CD4-positive, alpha-beta T cell treated with Interleukin-1 beta for 1 hour (primary cell): ENCODE data around the gene JAKMIP2.
"Not testable (repeated sequence)": the region's sequence is repeated elsewhere in the genome, so short reads cannot be mapped to it uniquely, and the experiment has no call there.

ENCODE experiments used
- DNase-seq, 2 donors: peaks; one replicate each; pipeline ENCODE4 v3.0.0-alpha.2; 2020 to 2022

Gene JAKMIP2

DNA sequence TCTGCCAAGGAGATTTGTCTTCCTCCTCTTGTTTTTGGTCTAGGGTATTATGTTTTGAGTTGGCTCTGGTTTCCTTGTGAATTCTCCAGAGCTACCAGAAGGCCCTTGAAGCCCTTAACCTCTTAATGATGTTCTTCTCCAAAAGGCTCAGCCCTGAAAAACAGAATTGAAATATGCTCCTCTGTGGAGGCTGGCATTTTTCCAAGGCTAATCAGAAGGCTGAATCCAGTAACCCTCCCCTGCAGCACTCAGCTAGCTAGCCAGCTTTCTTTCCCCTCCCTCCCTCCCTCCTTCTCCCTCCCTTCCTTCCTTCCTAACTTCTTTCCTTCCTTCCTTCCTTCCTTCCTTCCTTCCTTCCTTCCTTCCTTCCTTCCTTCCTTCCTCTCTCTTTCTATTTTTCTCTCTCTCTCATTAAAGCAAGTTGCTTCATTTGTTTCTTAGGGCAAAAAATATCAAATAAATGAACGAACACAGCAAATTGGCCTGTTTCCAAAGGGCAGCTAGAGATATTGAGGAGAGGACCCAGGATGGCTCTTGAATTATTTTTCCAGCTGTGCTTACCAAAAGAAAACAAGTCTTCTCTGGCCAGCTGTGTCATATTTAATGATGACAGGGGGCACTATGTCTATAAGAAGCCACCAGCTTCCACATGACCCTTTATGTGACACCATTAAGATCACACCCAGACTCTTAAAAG lies 38.7 kb downstream of the JAKMIP2 start:
- DNase-seq = no peak

DNA sequence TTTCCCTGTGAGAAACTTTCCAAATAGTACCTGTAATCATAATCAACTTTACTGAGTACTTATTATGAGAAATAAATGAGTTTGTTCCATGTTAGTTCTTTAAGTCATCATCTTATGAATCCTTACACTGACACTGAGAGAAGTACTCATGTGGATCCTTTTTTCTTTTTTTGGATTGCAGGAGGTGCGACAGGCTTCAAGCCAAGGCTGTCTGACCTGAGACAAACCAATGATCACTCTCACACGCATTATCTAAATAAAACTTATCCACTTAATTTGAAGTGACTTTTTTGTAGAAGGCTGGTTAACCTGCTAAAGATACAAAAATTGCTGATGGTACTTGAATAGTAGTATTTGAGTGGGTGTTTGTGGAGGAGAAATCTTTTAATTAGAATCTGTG lies 39.5 kb downstream of the JAKMIP2 start:
- DNase-seq = no peak

DNA sequence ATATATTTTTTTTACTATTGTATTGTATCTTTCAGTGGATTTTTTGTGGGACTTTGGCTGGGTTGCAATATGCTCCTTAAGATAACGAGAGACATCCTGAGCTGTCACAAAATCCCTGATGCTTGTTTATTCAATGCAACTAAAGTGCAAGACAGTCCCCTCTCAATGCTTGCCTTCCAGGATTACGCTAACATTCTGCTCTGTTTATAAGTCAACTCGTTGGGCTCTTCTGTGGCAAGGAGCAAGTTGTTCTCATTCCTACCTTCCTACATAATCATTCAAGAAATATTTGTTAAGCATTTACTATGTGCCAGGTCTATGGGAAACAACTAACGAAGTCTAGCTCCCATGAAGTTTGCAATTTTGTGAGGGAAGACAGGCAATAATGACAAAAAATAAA lies 40.4 kb downstream of the JAKMIP2 start:
- DNase-seq = no peak

DNA sequence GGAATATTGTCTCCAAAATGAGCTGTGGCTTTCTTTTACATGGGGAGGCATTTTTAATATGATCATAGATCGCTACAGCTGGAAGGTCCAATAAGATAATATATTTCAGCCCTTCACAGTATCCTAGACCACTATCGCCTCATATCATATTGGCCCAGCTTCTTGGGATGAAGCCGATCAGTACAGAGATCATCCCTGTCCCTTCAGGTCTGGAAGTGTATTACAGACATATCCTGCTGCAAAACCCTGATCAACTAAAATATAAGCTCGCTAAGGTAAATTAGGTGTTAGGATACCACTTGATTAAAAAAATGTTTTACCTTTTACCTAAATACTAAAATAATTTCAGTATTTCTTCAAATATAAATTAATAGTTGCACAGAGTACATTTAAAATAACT lies 41.7 kb downstream of the JAKMIP2 start:
- no peak for DNase-seq

DNA sequence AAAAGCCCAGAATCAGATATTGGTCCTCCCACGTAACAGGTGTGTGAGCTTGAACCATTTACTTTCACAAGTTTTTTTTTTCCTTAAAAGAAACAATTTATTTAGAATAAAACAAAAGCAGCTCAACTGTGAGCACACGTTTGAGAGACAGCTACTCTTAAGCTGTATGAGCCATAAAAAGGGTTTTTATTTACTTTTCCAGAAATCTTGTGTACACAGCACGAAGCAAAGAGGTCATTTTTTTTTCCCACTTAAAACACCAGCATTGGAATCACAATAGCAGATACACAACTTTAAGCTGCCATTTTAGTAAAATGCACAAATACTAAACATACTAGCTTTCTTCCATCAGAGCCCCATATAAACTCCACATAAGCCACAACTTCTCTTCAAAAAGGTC lies 44.6 kb downstream of the JAKMIP2 start:
- no peak for DNase-seq

DNA sequence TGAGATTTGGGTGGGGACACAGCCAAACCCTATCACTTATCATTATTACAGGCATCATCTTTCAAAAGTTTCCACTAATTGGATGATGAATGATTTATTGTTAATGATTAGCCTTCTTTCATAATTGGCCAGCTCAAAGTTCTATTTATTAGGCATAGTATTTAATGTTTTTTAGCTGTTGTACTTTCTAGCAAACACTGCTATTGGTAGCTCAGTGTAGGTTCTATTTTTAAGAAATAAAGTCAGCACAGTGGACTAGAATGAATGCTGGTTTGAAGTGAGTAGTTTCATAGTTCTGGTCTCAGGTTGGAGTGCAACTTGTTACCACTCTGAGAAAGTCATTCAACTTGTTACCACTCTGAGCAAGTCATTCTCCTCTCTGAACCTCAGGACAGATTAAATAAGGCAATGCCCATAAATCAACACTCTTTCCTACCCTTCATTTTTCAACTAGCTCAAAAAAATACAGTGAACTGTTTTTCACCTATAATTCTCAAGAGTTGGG lies 46.9 kb downstream of the JAKMIP2 start:
- DNase-seq = no peak

DNA sequence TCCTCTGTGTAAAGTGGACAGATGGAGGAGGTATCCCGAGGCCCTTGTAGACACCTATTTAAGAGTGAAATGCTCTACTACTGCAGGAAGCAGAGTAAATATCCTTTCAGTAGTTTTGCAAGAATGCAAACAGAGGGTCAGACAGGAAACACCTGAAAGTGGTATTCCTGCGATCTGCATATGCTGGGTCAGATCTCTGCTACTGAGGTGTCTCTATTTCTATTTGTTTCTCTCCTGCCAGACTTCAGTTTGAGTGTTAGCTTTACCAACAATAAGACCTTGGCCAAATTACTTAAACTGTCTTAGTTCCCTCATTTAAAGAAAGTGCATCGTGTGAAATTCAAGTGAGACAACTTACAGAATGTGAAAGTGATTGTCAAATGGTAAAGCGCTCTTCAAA lies 47.6 kb downstream of the JAKMIP2 start:
- DNase-seq = no peak

DNA sequence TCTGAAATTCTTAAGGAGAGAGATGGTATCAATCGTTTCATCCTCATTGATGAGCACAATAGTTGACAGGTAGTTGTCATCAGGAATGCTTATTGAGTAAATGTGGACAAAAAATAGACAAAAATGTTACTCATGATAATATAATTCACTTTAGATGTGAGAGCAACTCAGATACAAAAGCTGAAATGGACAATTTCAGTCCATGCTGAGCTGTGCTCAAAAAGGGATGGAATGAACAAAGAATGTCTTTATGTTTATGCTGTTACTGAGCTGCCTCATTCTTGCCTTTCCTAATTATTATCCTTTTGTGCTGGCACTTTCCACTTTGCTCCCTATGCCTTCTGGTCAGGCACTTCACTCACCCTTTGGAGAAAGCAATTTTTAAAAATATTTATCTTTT lies 49.5 kb downstream of the JAKMIP2 start:
- DNase-seq = no peak

DNA sequence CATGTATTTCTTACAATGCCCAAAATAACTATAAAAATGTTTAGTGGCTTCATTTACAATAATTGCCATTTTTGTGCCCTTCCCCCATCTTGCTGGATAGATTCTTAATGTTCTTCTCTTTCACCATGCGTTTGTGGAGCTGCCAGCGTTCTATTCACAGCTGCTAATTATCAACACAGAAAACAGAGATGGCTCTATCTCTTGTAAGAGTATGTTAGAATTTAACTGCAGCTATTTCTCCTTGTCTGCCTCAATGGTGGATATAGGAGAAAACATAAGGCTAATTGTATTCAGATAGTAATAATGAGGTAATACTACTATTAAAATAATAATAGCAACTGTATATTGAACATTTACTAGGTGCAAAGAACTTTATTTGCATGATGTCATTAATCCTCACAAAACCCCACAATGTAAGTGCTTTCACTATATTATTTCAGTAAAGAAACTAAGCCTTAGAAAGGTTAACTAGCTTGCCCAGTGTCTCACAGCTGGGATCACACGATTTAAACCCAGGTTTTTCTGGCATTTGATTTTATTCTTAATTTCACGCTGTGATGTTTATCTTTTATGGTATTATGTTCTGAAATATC lies 50.1 kb downstream of the JAKMIP2 start:
- DNase-seq = no peak

DNA sequence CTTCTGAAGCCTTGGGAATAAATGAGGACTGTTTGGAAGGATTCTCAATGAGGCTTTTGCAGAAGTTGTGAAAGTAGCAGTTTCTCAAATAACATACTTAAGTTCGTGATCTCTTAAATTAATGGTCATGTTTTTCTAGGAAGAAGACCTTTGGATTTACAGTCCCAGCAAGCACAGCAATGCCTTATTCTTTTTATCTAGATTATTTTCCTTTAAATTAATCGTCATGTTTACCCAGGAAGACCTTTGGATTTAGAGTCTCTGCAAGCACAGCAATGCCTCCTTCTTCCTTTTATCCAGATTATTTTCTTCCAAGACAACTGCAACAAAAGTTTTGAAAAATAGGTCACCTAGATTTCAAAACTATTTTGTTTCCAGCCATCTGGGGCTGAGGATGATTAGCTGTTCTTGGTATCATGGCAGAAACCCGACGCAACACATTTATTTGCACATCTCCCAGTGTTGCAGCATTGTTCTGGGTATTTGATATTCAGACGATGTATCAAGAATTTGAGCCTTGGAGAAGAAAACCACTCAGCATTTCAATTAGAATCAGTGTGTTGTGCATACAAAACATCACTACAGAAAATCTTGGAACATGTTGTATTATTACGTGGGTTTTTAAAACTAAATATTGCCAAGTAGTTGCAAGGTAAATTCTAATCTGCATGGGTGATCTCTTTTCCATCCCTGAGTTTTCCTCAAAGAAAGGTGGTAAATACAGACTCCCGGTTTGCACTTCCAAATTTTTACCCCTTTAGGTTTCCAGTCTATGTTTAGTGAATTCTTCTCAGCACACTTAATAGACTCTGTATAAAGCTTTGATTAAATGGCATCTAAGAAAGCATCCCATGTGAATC lies 50.9 kb downstream of the JAKMIP2 start:
- no peak for DNase-seq

DNA sequence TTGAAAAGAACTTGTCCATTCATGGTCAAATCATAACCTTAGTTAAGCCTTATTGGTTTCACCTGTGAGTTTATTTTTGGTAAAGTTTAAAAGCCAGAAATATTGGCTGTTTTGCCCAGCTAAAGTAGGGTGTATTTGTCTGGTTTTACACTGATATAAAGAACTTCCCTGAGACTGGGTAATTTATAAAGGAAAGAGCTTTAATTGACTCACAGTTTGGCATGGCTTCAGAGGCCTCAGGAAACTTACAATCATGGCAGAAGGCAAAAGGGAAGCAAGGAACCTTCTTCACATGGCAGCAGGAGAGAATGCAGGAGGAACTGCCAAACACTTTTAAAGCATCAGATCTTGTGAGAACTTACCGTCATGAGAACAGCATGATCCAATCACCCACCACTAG lies 55.3 kb downstream of the JAKMIP2 start:
- no peak for DNase-seq

DNA sequence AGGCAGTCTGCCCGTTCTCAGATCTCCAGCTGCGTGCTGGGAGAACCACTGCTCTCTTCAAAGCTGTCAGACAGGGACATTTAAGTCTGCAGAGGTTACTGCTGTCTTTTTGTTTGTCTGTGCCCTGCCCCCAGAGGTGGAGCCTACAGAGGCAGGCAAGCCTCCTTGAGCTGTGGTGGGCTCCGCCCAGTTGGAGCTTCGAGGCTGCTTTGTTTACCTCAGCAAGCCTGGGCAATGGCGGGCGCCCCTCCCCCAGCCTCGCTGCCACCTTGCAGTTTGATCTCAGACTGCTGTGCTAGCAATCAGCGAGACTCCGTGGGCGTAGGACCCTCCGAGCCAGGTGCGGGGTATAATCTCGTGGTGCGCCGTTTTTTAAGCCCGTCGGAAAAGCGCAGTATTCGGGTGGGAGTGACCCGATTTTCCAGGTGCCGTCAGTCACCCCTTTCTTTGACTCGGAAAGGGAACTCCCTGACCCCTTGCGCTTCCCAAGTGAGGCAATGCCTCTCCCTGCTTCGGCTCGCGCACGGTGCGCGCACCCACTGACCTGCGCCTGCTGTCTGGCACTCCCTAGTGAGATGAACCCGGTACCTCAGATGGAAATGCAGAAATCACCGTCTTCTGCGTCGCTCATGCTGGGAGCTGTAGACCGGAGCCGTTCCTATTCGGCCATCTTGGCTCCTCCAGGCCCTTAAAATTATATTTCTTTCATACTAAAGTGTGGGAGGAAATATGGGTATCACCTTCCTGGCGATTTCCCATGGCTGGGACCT lies 61.2 kb downstream of the JAKMIP2 start:
- not testable (repeated sequence) for DNase-seq

DNA sequence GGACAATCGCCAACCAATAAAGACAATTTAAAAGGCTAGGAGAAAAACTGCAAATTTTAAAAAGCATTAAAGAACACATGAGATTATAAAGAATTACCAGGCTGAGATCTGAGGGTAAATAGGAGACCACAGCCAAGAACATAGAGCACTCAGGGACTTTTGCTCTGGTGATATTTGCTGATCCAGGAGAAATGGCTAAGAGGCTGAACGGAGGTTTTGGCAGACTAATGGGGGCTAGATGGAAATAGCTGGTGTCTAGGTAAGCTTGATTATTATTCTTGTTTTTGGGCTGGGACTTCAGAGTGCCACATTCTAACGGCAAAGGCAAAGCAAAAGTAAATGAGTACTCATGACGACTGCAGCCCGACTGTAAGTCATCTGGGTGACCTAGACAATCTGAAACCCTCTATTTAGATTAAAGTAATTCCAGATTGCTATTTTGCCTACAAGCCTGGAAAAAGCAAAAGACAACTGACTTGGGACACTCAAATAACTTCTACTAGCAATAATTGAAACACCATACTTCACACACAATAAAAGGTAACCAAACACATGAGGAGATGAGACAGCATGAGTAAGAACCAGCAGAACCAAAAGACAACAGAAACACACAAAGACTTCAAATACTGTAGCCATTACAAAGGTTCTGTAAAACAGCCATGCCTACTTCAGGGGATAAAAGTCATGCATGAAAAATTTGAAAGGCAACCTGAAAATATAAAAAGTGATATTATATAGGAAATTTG lies 68.8 kb downstream of the JAKMIP2 start:
- DNase-seq = no peak

DNA sequence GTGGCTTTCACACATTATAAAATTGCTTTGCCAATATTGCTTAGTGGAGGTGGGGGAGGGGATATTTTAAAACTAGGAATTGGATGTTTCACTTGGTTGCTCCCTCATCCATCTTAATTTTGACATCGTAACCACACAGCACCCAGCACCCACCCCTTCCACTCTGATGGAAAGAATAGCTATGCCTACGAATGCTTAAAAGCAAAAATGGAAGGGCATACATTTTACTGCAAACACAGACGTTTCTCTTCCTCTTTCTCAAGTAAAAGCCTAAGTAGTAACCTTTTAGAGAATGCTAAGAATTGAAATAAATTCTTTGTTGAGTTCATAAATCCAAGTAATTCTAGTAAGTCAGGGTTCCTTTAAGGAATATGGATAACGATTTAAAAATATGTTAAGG lies 69.9 kb downstream of the JAKMIP2 start:
- DNase-seq = no peak

DNA sequence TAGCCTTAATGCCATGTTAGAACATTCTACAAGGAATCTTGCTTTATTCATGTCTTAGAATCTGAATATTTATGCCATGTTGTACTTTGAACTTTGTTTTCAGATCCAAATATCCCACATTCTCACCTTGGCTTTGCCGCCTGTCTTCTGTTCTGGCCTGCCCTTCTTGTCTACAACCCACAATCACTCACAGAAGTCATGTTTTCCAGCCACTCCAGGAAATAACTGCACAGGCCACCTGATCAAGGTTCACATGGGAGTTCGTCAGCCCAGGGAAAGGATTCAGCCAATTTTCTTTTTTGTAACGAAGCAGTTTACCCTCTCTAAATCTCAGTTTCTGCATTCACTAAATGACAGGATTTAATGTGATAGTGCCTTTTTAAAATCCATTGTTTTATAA lies 70.5 kb downstream of the JAKMIP2 start:
- no peak for DNase-seq

DNA sequence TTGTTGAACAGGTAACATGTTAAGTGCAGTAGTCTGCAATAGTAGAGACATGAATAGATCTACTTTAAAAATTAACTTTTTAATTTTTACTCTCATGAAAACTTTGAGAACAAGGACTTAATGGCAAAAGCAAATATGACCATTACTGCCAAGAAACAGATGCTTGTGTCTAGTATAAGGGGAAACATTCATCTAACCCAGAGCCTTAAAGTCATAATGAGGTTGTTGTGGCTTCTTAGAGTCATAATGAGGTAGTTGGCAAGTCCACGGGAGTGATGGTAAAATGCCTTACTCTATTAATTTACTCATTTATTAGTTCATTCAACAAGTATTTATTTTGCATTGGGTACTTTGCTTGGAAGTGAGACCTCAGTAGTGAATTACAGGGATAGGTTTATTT lies 71.5 kb downstream of the JAKMIP2 start:
- DNase-seq = no peak

DNA sequence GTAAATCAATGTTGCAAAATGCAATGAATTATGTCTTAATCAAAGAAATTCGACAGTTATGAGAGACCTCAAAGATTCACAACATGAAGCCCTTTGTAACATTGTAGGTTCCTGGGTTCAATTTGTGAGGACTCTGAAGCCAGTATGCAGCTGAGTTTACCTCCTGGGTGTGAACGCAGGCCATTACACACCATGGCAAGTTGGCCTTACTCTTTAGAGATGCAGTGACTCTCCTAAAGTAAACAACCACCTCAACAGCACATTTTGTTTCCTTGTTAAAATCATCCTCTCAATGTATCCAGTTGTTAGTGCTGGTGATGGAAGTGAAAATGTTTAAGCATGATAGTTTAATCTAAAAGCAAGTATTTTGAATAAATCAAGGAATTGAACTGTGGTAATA lies 73.8 kb downstream of the JAKMIP2 start:
- no peak for DNase-seq

DNA sequence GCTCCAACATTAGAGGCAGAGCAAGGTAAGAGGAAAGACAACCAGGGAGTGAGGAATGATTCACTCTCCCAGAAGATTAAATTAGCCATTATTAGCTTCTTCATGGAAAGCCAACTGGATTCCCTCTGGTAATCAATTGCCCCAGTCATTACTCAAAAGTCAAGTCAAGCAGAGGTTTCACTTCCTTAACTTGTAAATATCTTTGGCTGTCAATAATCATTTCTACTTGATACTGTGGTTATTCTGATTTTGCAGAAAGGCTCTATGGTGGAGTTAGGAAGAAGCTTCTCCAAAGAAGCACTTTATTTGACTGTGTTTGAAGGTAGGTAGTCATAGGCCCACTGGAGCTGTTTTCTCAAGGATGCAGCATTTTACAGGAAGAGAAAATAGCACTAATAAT lies 78.0 kb downstream of the JAKMIP2 start:
- DNase-seq = no peak

DNA sequence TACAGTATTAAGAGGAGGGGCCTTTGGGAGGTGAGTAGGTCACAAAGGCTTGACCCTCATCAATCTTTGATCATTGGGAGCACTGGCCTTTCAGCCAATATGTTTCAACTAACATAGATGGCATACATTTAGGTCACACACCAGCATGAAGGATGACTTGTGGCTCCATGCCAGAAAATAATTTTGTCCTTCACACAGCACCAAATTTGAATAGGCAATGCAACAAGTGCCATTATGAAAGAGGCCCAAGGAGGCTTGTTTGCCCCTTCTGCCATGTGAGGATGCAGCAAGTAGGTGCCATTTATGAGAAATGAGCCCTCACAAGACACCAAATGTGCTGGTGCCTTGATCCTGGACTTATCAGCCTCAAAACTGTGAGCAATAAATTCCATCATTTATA lies 81.1 kb downstream of the JAKMIP2 start:
- DNase-seq = no peak

DNA sequence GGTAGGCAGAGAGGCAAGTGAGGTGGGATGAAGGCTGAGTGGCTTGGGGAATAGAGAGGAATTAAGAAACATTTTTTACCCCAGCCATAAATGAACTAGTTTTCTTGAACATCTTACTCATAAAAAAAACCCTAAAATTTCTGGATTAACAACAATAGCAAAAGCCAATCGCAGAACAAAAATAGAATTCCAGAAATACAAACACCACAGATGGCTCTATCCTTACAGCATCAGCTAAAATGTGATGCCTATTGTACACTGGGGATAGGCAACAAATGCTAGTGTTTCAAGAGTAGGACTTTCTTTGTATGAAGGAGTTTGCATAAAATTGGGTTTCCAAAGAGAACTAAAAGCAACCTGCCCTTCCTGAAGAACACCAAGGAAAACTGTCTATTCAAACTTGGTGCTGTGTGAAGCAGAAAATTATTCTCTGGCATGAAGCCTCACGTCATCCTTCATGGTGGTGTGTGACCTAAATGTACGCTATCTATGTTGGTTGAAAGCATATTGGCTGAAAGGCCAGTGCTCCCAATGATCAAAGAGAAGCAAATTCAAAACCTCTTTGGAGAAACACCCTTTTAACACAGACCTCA lies 82.9 kb downstream of the JAKMIP2 start:
- no peak for DNase-seq

DNA sequence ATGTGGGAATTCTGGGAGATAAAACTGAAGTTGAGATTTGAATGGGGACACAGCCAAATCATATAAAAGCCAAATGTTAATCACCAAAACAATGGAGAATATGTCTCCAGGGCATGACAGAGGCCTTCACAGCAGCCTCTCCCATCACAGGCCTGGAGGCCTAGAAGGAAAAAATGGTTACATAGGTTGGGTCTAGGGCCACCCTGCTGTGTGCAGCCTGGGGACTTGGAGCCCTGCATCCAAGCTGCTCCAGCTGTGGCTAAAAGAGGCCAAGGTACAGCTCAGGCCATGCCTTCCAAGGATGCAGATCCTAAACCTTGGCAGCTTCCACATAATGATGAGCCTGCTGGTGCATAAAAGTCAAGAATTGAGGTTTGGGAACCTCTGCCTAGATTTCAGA lies 85.1 kb downstream of the JAKMIP2 start:
- no peak for DNase-seq

DNA sequence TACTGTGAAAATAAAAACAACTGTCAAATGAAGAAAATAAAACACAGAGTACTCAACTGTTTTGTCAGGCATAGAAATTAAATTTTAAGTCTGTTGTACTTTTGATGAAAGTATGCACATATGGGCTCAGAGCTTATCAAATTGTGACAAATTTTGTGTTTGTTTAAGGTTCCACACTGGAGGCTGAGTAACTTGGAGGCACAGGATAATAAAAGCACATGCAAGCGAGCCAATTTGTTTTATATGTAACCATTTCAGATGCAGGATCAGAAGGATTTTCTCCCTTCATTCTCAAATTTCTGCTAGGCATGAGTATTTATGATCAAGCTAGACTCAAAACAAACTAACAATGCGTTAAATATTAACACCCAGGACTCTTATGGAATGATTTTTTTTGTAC lies 87.8 kb downstream of the JAKMIP2 start:
- DNase-seq = no peak
